NCI-H510A treated with DMSO at 0.1 percent for 48 hours (cell line): ENCODE measurements around the gene ADAMTS3.
A peak's percentile ranks its signal among the peaks of the same experiment; 100 is the strongest.

Experiments used
- DNase-seq: peaks from one replicate; lab custom pipeline; 2025; lab: John Stamatoyannopoulos, UW

The ADAMTS3 gene

DNA sequence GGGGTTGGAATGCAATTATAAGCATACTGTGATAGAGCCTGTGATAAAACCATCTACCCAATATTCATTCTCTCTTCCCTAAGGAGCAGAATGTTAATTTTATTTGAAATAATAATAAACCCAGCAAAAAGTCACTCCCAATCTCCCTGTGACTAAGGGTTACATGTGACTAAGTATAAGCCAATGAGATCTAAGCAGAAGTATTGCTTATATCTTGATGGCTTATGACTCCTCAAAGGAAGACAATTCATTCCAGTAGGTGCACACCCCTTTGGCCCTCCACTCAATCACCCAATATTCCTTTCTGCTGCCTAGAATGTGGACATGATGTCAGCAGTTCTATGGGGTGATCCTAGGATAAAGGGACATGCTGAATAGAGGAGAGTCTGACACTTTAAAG is 224.6 kb downstream of the ADAMTS3 start:
- no peak for DNase-seq

DNA sequence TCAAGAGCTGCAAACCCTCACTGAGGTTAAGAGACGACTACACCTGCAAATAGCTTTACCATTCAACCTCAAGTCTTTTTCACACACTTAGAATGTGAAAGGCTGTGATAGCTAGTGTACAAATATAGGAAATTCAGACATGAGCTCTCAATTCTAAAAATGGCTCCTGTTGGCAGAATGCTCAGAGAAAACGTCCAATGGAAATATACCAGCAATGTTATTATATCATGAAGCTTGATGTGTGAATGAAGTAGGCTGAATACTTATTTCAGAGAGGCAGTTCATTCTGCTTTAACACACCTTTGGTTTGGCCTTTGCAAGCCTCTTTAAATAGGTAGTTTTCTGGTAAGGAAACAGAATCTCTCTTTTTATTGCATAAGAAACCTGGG is 227.6 kb downstream of the ADAMTS3 start:
- no peak for DNase-seq

DNA sequence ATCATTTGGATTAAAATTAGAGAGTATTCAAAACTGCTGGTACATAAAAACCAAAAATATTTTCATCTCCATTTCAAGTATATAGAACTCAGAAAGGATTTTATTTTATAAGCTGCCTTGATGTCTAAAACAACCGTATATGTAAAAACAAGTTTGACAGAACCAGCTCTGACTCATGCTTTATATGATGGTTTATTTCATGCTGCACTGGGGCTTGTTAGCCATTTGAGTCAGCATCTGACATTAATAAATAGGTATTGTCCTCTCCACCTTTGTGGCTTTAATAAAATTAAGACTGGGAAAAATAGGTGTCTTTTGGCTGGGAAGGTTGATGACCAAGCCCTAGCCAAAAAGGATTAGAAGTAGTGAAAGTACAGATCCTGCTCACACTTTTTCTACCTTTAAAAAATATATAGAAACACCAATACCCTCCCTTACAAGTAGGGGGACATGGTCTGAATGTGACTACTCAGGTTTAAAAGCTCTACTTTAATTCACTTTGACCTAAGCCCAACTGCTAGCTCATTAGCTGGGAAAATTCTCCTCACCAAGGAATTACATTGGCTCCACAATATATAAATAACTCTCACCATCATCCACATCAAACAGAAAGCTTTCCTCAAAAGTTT is 228.1 kb downstream of the ADAMTS3 start:
- DNase-seq = no peak

DNA sequence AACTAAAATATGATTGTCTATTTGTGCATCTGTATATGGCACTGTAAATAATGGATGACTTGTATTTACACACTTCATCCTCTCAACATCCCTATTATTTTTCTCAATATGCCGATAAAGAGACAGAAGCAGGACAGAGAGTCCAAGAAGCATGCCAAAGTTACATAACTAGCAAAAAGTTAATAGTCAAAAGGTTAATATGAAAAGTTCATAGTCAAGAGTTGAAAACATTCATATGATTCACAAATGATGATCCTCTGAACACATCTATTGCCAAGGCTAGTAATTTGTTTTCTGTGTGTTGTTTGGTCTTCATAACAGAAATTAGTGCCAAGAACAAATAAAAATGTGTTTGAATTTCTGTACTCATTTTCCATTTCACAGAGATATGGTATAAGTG is 231.0 kb downstream of the ADAMTS3 start:
- DNase-seq = no peak

DNA sequence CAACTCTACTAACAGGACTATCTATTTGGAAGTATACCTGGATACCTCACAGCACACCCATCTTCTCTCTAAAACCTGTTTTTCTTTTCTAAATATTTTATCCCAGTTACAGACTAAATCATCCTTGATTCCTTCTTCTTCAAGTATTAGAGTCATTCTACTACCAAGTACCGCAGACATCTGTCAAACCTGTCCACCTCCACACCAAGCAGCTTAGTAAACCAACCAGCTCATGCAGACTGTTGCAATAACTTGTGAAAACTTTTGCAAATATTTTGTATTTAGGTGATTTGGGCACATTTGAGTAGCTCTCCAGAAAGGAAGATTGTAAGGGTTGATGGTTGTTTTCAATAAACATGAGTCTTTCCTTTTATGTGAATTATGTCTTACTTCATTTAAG is 238.6 kb downstream of the ADAMTS3 start:
- no peak for DNase-seq

DNA sequence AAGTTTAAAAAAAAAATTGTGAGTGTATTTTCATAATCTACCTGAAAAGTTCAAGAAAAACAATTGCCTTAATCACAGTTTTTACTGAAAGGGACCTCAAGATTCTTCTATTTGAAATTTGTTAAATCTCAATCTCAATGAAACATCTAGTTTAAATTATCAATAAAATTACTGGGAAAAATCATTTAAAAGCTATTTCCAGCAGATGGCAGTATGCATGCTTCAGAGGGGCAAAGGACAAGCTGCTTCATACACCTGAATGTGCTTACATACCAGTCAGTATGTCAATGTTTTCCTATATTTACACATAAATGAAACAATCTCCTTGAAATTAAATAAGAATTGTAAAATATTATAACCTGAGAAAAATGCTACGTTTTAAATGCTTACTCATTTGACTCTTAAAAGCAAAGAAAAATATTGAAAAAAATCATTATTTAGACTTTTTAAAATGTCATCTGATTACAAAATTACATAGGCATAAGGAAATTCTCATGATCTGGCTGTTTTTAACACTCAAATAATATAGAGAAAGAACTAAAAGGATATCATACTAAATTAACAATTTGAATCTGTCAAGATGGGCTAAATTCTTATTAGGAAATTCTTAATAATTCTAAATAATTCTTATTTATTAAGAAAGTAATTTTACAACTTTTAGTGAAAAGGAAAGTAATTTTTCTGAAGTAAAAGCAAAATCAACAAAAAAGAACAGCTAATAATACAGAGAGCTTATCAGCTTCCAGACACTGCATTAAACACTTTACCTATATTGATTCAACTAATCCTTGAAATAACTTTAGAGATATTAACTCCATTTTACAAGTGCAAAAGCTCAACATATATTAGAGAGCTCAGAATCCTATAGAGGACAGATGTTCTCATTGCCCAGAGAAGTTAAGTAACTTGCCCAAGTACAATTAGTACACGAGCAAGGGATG is 242.1 kb downstream of the ADAMTS3 start:
- DNase-seq = peak; percentile 63

DNA sequence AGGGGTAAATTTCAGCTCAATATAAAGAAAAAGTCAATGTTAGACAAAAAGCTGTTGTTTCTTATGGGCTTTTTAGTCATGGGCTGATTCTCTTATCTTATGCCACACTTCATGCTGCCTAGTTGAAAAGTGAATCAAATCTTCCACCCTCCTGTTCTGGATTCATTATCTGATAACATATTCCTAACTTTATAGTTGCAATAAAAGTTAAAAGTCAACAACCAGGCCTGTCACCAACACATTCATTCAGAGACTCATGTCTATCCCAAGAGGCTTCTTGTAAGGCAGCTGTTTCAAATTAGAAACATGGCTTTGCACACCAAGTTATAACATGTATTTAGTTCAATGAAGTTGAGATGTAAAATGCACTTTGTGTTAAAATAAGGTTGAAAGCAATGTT is 243.8 kb downstream of the ADAMTS3 start:
- DNase-seq = no peak

DNA sequence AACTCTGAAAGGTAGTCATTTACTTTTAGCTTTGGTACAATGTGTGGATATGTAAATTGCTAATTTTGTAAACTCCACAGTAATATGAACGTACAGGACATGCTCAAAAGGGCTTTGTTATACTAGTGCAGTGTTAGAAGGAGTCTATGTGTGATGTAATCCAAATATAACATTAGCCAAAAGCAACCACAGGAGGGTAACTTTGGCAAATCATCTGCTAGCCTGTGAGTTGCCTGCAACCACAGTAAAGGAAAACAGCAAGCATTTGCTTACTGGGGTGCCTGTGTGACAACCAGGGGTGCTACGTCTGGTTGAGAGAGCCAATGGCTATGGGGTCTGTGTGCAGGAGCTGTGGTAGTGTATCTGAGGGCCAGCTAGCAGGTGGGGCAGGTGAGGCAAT is 245.8 kb downstream of the ADAMTS3 start:
- DNase-seq = no peak

DNA sequence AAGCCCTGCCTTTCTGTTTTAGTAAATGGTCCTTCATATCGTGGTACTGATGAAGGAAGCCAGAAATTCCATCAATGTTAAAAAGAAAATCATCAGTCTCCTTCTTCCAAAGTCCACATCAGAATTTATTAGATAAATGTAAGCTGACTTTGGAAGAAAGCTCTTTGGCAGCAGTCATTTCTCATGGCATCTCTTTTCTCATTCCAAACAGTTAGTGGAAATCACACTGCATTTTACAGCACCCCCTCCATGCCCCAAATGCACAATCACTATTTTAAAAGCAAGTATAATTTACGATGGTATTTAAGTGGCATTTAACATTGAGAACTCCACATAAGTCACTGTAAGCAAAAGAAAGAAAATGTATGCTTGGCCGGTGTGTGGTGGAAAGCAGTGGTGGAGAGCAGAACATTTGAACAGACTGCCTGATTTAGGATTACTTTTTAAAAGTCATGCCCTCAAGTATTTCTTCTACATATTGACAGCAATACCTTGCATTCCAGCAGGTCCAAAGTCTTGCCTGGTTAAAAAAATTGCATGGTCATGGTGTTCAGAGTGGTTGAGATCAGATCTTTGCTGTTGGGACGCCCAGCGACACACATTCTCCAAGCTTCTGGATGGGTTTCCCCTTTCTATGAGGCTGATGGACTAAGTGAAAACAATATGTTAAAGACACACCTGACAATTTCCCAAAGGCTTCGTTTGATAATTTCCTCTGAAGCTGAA is 248.6 kb downstream of the ADAMTS3 start:
- DNase-seq = no peak

DNA sequence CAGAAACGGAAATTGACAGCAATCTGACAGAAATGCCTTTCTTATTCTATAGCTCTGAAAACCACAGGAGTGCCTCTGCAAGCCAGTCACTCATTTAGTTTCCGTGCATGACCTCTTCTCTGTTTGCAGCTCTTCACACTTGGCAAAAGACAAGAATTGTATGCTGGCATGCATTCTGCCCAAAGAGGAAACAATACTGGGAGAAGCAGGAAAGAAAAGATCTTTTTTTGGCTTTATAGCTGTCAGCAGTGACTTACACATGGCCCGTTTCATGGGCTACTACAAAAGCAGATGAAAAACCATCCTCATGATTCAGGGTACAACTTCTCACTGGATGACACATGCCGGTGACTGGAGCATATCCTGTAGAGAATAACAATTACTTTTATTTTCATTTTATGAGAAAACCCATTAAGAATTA is 249.4 kb downstream of the ADAMTS3 start:
- DNase-seq = no peak

DNA sequence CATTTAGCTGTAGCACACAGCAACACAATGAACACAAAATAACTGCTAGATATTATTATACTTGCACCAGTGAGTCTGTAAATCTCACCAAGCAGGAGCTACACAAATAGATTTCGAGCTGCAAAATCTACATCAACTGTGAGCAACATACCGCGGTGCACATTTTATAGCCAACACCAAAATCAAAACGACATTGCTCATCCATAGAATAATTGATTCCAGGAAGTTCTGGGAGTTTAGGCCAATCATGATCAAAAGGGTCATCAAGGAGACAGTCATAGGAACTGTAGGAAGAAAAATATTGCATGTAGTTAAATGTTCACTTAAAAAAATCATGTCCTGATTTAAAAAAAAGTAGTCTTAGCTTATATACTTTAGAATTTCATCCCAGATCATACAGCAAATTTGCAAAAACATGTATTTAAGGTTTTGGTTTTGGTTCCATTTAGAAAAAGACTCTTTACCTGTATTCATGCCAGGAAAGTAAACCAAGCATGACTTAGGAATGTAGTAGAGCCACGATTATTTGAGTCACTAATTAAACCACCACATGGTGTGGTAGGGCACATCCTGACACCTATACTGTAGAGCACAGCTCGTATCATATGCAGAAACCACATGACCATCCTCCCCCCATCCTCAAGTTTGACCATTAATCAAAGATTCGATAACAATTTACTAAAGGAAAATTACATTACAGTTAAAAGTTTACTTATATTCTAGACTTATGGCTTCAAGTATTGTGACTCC is 250.4 kb downstream of the ADAMTS3 start:
- DNase-seq = no peak

DNA sequence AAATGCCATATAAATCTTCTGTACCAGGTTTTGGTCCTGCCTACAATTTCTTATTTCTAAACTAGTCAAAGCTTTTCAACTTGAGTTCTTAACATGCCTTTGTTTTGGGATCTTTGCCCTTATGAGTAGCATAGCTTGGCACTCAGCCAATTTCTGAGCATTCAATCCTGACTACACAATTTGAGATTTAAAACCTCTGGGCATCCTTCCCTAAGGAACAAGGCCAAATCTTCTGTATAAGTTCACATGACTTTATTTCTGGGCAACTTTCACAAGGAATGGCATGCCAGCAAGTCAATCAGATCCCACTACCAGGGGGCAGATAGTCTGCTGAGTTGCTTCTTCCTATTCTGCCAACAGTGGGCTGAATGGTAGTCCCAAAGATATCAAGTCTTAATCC is 254.2 kb downstream of the ADAMTS3 start:
- DNase-seq = peak; percentile 21

DNA sequence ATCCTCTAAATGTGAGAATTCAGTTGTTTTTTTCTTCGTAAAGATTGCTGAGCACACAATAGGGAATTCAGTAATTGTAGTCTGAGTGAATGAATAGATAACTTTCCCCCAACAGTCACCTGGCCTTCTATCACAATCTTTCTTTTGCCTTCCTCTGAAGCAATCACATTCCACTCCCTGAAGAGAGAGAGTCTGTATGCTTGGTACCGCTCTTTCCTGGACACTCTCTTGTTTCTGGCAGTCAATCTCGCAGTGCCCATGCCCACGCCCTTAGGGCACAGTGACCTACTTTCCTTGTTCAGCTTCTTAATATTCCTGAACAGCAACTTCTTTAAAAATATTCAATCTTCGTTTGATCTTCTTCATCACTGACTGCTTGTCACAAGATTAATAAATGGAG is 255.9 kb downstream of the ADAMTS3 start:
- no peak for DNase-seq

DNA sequence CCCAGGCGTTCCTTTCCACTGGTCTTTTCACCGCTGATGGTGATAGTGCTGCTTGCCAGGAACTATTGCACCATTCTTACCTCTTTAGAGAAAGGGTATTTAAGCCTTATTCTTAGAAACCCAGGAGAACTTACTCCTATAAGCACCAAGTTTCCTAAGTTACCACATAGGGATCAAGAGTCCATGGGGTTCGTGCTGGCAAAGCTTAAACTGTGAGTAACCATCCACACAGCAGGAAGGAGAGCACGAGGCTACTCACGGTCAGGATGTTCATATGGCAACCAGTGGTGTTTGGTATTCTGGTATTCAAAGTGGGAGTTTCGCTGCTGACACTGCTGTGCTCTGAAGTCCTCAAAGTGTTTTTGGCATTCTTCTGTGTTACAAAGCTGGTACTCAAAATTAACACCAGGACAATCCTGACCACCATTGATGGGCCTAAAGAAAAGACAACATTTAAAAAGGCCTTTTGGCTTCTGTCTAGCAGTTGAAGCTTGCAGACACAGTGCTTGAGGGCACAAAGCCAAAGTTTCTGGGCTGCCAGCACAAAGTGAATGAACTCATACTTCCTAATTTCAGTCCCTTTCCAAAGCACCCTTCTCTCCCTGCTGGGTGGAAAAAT is 256.9 kb downstream of the ADAMTS3 start:
- no peak for DNase-seq

DNA sequence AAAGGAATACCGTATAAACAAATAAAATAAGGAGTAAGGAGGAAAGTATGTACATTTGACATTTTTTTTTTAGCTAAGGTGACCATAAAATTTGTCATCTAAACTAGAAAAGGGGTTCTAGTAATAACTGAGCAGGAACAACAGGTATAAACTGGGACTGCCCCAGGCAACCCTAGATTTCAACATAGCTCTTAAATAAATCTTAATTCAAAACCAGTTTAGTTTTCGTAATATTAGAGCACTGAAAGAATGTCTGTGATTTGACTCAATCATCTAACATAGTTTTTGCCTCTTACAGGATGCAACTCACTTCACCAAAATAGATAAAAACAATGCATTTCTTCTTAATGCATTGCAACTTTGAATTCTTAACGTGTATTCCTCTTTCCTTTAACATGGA is 257.7 kb downstream of the ADAMTS3 start:
- DNase-seq = no peak

DNA sequence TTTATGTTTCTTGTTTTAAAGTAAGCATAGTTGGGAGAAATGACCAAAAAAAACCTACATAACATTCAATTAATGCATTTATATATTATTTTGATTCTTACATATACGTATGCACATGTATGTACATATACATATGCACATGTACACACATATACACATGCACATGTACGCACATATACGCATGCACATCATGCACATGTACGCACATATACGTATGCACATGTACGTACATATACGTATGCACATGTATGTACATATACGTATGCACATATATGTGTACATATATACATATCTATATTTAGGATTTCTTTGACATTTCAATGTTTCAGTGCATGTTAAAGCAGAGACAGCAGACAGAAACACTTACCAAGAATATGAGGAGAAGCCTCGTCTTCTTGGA is 263.4 kb downstream of the ADAMTS3 start:
- DNase-seq = no peak

DNA sequence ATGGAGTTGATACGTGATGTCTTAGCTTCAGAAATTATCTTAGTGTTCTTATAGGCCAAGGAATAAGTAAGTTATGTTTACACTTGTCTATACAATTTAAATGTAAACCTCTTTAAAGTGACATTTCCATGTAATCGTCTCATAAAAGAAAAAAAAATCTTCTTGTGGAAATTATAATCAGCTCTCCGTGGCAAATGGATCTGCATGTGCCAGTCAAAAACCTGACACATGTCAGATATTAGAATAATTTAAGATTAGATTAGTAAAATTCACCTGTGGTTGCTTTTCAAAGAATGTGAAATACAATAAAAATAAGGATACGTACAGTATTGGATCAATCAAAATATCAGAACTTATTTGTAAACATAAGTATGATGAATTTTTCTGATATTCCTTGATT is 263.9 kb downstream of the ADAMTS3 start:
- DNase-seq = no peak

DNA sequence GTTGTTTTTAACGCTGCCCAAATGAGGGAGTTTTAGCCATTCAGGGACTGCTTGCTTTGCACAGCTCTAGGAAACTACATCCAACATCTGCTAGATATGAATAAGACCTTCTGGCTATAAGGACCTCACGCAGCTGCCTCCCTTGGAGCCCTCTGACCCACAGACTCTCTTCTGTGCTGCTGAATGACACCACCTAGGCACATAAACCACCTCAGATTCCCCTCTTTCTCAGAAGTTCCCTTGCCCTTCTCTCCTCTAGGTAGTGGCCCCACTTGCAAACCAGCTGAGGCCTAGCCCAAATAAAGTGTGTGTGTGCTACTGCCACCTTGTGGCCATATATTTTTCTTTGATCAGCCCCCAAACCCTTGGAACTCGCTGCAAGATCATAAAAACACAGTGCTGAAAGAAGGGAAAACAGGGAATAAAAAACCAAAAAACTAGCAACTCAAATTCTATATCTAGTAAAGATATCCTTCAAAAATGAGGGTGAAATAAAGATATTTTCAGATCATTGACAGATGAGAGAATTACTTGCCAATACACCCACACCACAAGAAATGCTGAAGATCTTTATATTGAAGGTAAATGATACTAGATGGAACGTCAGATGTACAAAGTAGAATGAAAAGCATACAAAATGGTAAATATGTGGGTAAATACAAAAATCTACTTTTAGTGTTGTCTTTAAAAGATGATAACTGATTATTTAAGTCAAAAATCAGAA is 265.9 kb downstream of the ADAMTS3 start:
- peak; percentile 62 for DNase-seq

DNA sequence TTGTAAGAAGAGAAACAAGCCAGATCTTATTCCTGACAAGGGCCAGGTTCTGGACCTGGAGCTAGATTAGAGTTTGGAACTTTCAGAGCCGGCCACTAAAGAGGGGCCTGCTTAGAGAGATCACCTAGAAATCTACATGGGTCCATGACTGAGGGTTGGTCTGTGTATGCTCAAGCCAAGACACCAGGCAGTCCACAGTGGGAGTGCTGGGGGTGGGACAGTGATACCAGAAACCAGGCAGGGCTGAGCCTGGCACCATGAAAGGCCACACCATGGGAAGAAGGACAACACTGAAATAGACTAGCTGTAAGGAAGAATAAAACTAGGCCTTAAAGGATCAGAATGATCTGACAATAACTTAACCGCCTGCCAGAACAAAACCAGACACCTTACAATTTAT is 267.3 kb downstream of the ADAMTS3 start:
- no peak for DNase-seq

DNA sequence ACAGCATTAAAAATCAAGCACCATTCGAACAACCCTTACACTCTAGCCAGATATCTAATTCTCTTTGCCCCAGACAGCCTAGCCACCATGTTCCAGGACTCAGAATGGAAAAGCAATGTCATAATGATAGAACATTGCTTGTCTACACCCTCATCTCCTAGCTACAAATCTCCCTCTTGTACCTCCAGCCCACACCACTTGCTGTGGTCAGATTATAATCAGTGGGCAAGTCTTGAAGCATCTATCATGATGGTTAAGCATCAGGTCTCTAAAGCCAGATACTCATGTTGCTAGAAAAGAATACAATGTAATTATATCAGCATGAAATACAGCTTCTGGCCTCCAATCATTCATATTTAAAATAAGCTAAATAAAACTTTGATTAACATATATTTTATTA is 268.9 kb downstream of the ADAMTS3 start:
- no peak for DNase-seq

DNA sequence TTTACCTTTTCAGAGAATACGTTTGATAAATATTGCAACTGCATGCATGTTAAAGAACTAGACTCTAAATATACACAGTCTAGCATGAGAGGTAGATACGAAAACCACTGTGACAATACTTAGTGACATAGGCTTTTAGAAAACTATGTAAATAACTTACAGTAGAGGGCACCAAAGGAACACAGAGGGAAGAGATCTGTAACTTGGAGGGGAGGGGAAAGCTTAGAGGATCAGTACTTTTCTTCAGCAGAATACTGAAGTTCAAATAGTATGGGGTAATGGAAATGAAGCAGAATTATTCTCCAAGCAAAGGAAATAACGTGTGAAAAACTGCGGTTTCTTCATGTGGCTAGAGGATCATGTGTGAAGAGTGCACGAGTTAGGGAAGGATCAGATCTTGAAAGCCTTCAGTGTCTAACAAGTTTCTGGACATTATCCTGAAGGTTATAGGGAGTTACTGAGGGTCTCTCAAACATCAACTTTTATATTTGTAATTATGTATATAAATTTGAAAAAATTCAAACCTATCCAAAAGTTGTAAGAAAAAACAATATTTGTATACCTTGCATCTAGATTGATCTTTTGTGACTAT is 273.0 kb downstream of the ADAMTS3 start:
- peak; percentile 85 for DNase-seq
